ENCODE data around the gene KCNC3. TPM values are rescaled to one million over a fixed set of nuclear protein-coding genes. Genes with fewer than 3 reads are reported as not detected.

Gene KCNC3
- total RNA-seq, 2 donors from 2014 or later, result 3.6 to 10.6 TPM

DNA sequence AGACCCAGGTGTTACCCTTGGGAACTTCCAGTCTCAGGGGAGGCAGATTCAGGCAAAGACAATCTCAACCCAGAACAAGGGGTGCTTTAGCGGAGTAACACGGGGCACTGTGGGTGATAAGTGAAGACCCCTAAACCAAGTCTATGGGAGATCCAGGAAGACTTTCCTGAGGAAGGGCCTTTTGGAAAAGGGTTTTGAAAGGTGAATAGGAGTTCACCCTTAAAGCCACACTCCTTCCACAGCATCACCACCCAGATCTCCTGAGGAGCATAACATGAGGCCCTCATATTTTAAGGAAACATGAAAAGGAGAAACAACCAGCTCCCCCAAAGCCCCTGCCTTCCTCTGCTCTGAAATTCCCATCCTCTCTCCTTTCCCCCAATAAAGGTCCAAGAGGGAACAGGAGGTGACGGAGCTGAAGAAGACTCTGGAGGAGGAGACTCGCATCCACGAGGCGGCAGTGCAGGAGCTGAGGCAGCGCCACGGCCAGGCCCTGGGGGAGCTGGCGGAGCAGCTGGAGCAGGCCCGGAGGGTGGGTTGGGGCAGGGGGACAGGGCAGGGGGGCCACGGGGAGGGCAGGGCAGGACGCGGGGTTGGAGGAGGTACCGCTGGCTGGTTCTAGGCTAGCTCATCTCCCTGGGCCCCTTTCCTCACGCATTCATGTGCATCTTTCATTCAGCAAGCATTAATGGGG, 52.7 kb downstream of the KCNC3 start:
- no peaks in the 10 kb centered on the region for H3K4me1 ChIP-seq (replicated peaks)
- no peak for DNase-seq (ENCODE audit: low spot score)
- H3K36me3 ChIP-seq, result no peaks in the 10 kb centered on the region
- intact Hi-C loops (cut with DNase I), result no loop called here
- WGBS, result 92% methylated on average over 15 of the region's 15 CpGs
- H3K27ac ChIP-seq, result no peak overlapping the region
- H3K9me3 ChIP-seq, result no peaks in the 10 kb centered on the region
- no peaks in the 10 kb centered on the region for H3K27me3 ChIP-seq (replicated peaks; ENCODE audit: insufficient read depth)
- TF ChIP-seq POLR2A (IDR thresholded peaks at IDR 0.05), result no peak
- no peak for TF ChIP-seq CTCF (IDR thresholded peaks at IDR 0.05)
- no peak for TF ChIP-seq POLR2AphosphoS5 (IDR thresholded peaks at IDR 0.05)
- no peak overlapping the region for H3K4me3 ChIP-seq

- H3K27ac ChIP-seq, result no peak overlapping the region
- H3K36me3 ChIP-seq, result no peaks in the 10 kb centered on the region
- no peaks in the 10 kb centered on the region for H3K27me3 ChIP-seq (replicated peaks; ENCODE audit: insufficient read depth)
- no peak for TF ChIP-seq POLR2AphosphoS5 (IDR thresholded peaks at IDR 0.05)
- TF ChIP-seq POLR2A (IDR thresholded peaks at IDR 0.05), result no peak
- no peak for TF ChIP-seq CTCF (IDR thresholded peaks at IDR 0.05)
- H3K4me1 ChIP-seq (replicated peaks), result no peaks in the 10 kb centered on the region
- WGBS, result 83% methylated on average over 26 of the region's 26 CpGs
- intact Hi-C loops (cut with DNase I), result no loop called here
- DNase-seq (ENCODE audit: low spot score), result no peak
- H3K4me3 ChIP-seq, result no peak overlapping the region
- no peaks in the 10 kb centered on the region for H3K9me3 ChIP-seq
Measured at GRCh38 chr19:50275577-50276368, 53.4 kb downstream of the KCNC3 start.

DNA sequence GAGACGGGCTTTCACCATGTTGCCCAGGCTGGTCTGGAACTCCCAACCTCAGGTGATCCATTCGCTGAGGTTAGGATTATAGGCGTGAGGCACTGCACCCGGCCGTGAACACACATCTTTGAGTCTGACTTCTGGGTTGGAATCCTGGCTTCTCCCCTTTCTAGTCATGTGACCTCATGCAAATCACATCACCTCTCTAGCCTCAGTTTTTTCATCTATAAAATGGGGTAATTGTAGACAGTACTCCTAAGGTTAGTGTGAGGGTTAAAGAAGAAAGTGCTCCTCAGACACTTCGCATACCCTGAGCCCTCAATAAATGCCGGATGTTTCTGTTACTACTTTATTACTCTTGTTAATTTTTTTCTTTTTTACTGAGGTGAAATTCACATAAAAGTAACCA, 55.4 kb downstream of the KCNC3 start:
- intact Hi-C loops (cut with DNase I), result no loop called here
- 80% methylated on average over 7 of the region's 7 CpGs for WGBS
- TF ChIP-seq CTCF (IDR thresholded peaks at IDR 0.05) (no peak), POLR2AphosphoS5 (IDR thresholded peaks at IDR 0.05) (no peak), POLR2A (IDR thresholded peaks at IDR 0.05) (no peak)
- Histone ChIP-seq H3K9me3 (no peaks in the 10 kb centered on the region), H3K27me3 (replicated peaks; ENCODE audit: insufficient read depth) (no peaks in the 10 kb centered on the region), H3K27ac (no peak overlapping the region), H3K36me3 (no peaks in the 10 kb centered on the region), H3K4me3 (no peak overlapping the region), H3K4me1 (replicated peaks) (no peaks in the 10 kb centered on the region)
- DNase-seq (ENCODE audit: low spot score), result no peak

- DNase-seq (ENCODE audit: low spot score), result no peak
- Histone ChIP-seq H3K9me3 (no peaks in the 10 kb centered on the region), H3K27ac (no peak overlapping the region), H3K4me3 (no peak overlapping the region), H3K27me3 (replicated peaks; ENCODE audit: insufficient read depth) (no peaks in the 10 kb centered on the region), H3K36me3 (no peaks in the 10 kb centered on the region), H3K4me1 (replicated peaks) (no peaks in the 10 kb centered on the region)
- TF ChIP-seq CTCF (IDR thresholded peaks at IDR 0.05) (no peak), POLR2AphosphoS5 (IDR thresholded peaks at IDR 0.05) (no peak), POLR2A (IDR thresholded peaks at IDR 0.05) (no peak)
- intact Hi-C loops (cut with DNase I), result no loop called here
- 84% methylated on average over 14 of the region's 14 CpGs for WGBS
Measured at GRCh38 chr19:50272263-50272897, 56.8 kb downstream of the KCNC3 start.
